OCI-LY1 (cell line): ENCODE data around the gene TLE6.

Experiments used
- H2AFZ ChIP-seq: fragments of 200-600 bp; sonication (generic), shearing (Covaris generic); 2 replicates; pipeline ENCODE4 v1.6.0; 2014; ENCODE audit warnings: antibody characterized with exemption, mild to moderate bottlenecking, low read length
- H3F3A ChIP-seq: fragments of 200-600 bp; sonication (generic), shearing (Covaris generic); 2 replicates; pipeline ENCODE4 v1.6.0; 2014; ENCODE audit warnings: mild to moderate bottlenecking, antibody characterized with exemption, low read length, moderate library complexity; ENCODE audit not compliant: insufficient read depth
- H3K27ac ChIP-seq: fragments of 200-600 bp; sonication (generic); 2 replicates; pipeline ENCODE4 v1.5.1; 2014; ENCODE audit warnings: low read length, mixed run types, mild to moderate bottlenecking, low read depth; ENCODE audit not compliant: poor library complexity, severe bottlenecking
- H3K27me3 ChIP-seq: fragments of 200-600 bp; sonication (generic); 2 replicates; pipeline ENCODE4 v1.6.0; 2014; ENCODE audit warnings: antibody characterized with exemption, mild to moderate bottlenecking, low read length, moderate library complexity; ENCODE audit not compliant: insufficient read depth
- H3K36me3 ChIP-seq: fragments of 200-600 bp; sonication (generic); 2 replicates; pipeline ENCODE4 v1.6.1; 2014; ENCODE audit warnings: mild to moderate bottlenecking, antibody characterized with exemption, low read length, moderate library complexity, mixed read lengths; ENCODE audit not compliant: insufficient read depth
- H3K4me1 ChIP-seq: fragments of 200-600 bp; sonication (generic); 2 replicates; pipeline ENCODE4 v1.5.1; 2014; ENCODE audit warnings: mild to moderate bottlenecking, low read length, moderate library complexity; ENCODE audit not compliant: insufficient read depth, severe bottlenecking
- H3K4me2 ChIP-seq: fragments of 200-600 bp; sonication (generic), shearing (Covaris generic); 2 replicates; pipeline ENCODE4 v1.6.1; 2014; ENCODE audit warnings: low read length
- H3K4me3 ChIP-seq: fragments of 200-600 bp; sonication (generic); 2 replicates; pipeline ENCODE4 v1.5.1; 2014; ENCODE audit warnings: low read length, low read depth, mild to moderate bottlenecking, mixed read lengths; ENCODE audit not compliant: poor library complexity, severe bottlenecking
- H3K79me2 ChIP-seq: fragments of 200-600 bp; shearing (Covaris generic); 2 replicates; pipeline ENCODE4 v1.6.1; 2016; ENCODE audit warnings: mixed run types, low read length, mixed read lengths; ENCODE audit not compliant: insufficient read depth
- H3K9ac ChIP-seq: fragments of 200-600 bp; sonication (generic), shearing (Covaris generic); 2 replicates; pipeline ENCODE4 v1.6.1; 2014; ENCODE audit warnings: mild to moderate bottlenecking, low read length, mixed read lengths
- H3K9me2 ChIP-seq: fragments of 200-600 bp; sonication (generic), shearing (Covaris generic); 2 replicates; pipeline ENCODE4 v1.6.1; 2014; ENCODE audit warnings: low read depth, mild to moderate bottlenecking, low read length, mixed read lengths
- H3K9me3 ChIP-seq: fragments of 200-600 bp; shearing (Covaris generic); 2 replicates; pipeline ENCODE4 v1.6.1; 2014; ENCODE audit warnings: low read length, mixed read lengths
- H4K20me1 ChIP-seq: fragments of 200-600 bp; sonication (generic), shearing (Covaris generic); 2 replicates; pipeline ENCODE4 v1.6.0; 2016; ENCODE audit warnings: mild to moderate bottlenecking, low read length; ENCODE audit not compliant: insufficient read depth
- EZH2 ChIP-seq: fragments of 200-600 bp; sonication (generic), shearing (Covaris generic); IDR thresholded peaks from 2 replicates; pipeline ENCODE4 v1.8.0; 2017; ENCODE audit warnings: borderline replicate concordance, mixed run types, mild to moderate bottlenecking, antibody characterized with exemption, low read length, moderate library complexity, mixed read lengths
- TF ChIP-seq, protein P1 (sequence below): fragments of 200-600 bp; sonication (generic), shearing (Covaris generic); IDR thresholded peaks from 2 replicates; pipeline ENCODE4 v1.5.1; 2017; ENCODE audit warnings: mild to moderate bottlenecking, antibody characterized with exemption, low read length, moderate library complexity, mixed read lengths

The TLE6 gene

DNA sequence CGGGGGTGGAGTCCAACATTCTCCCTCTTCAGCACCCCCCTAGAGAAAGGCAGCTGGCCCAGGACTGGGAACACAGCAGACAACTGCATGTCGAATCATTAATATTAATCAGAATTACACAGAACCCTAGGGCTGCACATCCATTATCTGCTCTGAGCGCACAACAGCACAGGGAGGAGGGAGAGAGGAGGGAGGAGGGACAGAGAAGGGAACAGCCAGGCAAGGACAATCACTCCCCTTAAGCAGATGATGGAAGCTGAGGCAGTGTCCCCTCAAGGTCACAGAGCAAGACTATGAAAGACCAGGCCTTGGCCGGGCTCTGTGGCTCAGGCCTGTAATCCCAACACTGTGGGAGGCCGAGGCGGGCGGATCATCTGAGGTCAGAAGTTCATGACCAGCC, 25.7 kb downstream of the TLE6 start:
- Histone ChIP-seq H3K27ac (no peak overlapping the region), H3F3A (no peaks in the 10 kb centered on the region), H4K20me1 (no peaks in the 10 kb centered on the region), H3K27me3 (no peaks in the 10 kb centered on the region), H3K36me3 (no peaks in the 10 kb centered on the region; the same call in 1 of the 2 replicates), H3K4me1 (no peaks in the 10 kb centered on the region), H3K4me2 (no peak overlapping the region), H3K9ac (no peak overlapping the region), H3K9me3 (no peaks in the 10 kb centered on the region), H3K9me2 (no peaks in the 10 kb centered on the region), H3K4me3 (no peak overlapping the region), H2AFZ (no peak overlapping the region), H3K79me2 (no peaks in the 10 kb centered on the region)
- TF ChIP-seq, protein P1, sequence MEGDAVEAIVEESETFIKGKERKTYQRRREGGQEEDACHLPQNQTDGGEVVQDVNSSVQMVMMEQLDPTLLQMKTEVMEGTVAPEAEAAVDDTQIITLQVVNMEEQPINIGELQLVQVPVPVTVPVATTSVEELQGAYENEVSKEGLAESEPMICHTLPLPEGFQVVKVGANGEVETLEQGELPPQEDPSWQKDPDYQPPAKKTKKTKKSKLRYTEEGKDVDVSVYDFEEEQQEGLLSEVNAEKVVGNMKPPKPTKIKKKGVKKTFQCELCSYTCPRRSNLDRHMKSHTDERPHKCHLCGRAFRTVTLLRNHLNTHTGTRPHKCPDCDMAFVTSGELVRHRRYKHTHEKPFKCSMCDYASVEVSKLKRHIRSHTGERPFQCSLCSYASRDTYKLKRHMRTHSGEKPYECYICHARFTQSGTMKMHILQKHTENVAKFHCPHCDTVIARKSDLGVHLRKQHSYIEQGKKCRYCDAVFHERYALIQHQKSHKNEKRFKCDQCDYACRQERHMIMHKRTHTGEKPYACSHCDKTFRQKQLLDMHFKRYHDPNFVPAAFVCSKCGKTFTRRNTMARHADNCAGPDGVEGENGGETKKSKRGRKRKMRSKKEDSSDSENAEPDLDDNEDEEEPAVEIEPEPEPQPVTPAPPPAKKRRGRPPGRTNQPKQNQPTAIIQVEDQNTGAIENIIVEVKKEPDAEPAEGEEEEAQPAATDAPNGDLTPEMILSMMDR = no peak
- no peak for TF ChIP-seq EZH2

DNA sequence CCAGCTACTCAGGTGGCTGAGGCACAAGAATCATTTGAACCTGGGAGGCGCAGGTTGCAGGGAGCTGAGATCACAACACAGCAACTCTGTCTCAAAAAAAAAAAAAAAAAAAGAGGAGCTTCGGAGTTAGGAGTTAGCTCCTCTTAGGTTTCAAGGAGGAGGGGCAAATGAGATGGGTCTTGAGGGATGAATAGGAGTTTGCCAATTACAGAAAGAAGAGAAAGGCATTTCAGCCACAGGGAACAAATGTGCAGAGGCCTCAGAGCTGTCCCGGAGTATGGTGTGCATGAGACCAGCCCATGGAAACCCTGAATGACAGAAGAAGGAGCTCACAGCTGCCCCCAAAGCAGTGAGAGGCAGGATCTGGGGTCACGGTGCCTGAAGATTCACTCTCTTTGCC, 27.2 kb downstream of the TLE6 start:
- no peak overlapping the region for H3K9ac ChIP-seq
- H3K27ac ChIP-seq = no peak overlapping the region
- H2AFZ ChIP-seq = no peak overlapping the region
- H3K4me3 ChIP-seq = no peak overlapping the region
- no peaks in the 10 kb centered on the region for H4K20me1 ChIP-seq
- H3K9me3 ChIP-seq = no peaks in the 10 kb centered on the region
- no peaks in the 10 kb centered on the region for H3K4me1 ChIP-seq
- no peaks in the 10 kb centered on the region for H3K9me2 ChIP-seq
- no peak for TF ChIP-seq EZH2
- TF ChIP-seq, protein P1 = no peak
- no peaks in the 10 kb centered on the region for H3F3A ChIP-seq
- no peaks in the 10 kb centered on the region for H3K79me2 ChIP-seq
- no peak overlapping the region for H3K4me2 ChIP-seq
- no peaks in the 10 kb centered on the region for H3K36me3 ChIP-seq
- no peaks in the 10 kb centered on the region for H3K27me3 ChIP-seq

DNA sequence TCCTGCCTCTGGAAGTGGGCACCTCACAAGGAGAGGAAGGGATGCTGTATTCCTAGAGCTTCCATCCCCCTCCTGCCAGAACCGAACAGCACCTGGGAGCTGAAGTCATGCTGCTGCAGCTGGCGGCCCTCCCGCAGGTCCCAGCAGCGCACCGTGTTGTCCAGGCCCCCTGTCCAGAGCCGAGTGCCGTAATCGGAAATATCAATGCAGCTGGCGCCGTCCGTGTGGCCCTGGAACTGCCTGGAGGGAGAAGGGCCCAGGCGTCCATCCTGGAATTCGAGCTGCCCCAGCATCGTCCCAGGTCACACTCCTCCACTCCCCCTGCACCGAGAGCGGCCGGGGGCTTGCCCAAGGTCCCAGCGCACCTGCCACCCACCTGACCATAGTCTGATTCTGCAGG, 28.0 kb downstream of the TLE6 start:
- Histone ChIP-seq H4K20me1 (no peaks in the 10 kb centered on the region), H3K9ac (no peak overlapping the region), H3K27me3 (no peaks in the 10 kb centered on the region), H3K4me2 (no peak overlapping the region), H3K27ac (no peak overlapping the region), H3K79me2 (no peaks in the 10 kb centered on the region), H3K36me3 (no peaks in the 10 kb centered on the region), H3K4me1 (no peaks in the 10 kb centered on the region), H3K9me2 (no peaks in the 10 kb centered on the region), H2AFZ (no peak overlapping the region), H3K4me3 (no peak overlapping the region), H3F3A (no peaks in the 10 kb centered on the region), H3K9me3 (no peaks in the 10 kb centered on the region)
- TF ChIP-seq, protein P1 = no peak
- no peak for TF ChIP-seq EZH2
